ENCODE measurements around the gene DKK3.

DNA sequence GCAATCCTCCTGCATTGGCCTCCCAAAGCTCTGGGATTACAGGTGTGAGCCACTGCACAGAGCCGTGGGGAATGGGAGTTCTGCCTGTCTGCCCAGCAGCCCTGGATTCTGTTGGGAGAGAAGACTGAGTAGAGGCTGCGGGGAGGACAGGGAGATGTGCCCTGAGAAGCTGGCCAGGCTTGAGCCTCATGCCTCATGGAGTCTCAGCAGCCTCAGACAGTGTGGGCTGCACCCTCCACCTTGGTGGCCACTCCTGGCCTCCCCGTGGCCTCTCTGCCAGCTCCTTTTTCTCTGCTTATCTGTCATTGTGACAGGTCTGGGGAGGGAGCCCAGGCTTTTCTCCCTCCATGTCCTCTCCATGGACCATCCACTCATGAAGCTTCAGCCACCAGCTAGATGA, 43.2 kb downstream of the DKK3 start:
- no peak for TF ChIP-seq JUND (IDR thresholded peaks at IDR 0.05)
- TF ChIP-seq, protein P1, sequence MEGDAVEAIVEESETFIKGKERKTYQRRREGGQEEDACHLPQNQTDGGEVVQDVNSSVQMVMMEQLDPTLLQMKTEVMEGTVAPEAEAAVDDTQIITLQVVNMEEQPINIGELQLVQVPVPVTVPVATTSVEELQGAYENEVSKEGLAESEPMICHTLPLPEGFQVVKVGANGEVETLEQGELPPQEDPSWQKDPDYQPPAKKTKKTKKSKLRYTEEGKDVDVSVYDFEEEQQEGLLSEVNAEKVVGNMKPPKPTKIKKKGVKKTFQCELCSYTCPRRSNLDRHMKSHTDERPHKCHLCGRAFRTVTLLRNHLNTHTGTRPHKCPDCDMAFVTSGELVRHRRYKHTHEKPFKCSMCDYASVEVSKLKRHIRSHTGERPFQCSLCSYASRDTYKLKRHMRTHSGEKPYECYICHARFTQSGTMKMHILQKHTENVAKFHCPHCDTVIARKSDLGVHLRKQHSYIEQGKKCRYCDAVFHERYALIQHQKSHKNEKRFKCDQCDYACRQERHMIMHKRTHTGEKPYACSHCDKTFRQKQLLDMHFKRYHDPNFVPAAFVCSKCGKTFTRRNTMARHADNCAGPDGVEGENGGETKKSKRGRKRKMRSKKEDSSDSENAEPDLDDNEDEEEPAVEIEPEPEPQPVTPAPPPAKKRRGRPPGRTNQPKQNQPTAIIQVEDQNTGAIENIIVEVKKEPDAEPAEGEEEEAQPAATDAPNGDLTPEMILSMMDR (IDR thresholded peaks at IDR 0.05; ENCODE audit: low read depth, low read length, missing input control) = no peak
- TF ChIP-seq GABPA (IDR thresholded peaks at IDR 0.05 in 1 of 2, conservative IDR thresholded peaks at IDR 0.05 in 1 of 2) = no peak
- no peak for TF ChIP-seq YY1 (IDR thresholded peaks at IDR 0.05)
- TF ChIP-seq, protein P2, sequence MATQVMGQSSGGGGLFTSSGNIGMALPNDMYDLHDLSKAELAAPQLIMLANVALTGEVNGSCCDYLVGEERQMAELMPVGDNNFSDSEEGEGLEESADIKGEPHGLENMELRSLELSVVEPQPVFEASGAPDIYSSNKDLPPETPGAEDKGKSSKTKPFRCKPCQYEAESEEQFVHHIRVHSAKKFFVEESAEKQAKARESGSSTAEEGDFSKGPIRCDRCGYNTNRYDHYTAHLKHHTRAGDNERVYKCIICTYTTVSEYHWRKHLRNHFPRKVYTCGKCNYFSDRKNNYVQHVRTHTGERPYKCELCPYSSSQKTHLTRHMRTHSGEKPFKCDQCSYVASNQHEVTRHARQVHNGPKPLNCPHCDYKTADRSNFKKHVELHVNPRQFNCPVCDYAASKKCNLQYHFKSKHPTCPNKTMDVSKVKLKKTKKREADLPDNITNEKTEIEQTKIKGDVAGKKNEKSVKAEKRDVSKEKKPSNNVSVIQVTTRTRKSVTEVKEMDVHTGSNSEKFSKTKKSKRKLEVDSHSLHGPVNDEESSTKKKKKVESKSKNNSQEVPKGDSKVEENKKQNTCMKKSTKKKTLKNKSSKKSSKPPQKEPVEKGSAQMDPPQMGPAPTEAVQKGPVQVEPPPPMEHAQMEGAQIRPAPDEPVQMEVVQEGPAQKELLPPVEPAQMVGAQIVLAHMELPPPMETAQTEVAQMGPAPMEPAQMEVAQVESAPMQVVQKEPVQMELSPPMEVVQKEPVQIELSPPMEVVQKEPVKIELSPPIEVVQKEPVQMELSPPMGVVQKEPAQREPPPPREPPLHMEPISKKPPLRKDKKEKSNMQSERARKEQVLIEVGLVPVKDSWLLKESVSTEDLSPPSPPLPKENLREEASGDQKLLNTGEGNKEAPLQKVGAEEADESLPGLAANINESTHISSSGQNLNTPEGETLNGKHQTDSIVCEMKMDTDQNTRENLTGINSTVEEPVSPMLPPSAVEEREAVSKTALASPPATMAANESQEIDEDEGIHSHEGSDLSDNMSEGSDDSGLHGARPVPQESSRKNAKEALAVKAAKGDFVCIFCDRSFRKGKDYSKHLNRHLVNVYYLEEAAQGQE (IDR thresholded peaks at IDR 0.05) = no peak
- TF ChIP-seq TAF1 (conservative IDR thresholded peaks at IDR 0.05) = no peak
- TF ChIP-seq, protein P3, sequence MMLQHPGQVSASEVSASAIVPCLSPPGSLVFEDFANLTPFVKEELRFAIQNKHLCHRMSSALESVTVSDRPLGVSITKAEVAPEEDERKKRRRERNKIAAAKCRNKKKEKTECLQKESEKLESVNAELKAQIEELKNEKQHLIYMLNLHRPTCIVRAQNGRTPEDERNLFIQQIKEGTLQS (IDR thresholded peaks at IDR 0.05) = no peak
- no peak for TF ChIP-seq RAD21 (IDR thresholded peaks at IDR 0.05)
- TF ChIP-seq, protein P4, sequence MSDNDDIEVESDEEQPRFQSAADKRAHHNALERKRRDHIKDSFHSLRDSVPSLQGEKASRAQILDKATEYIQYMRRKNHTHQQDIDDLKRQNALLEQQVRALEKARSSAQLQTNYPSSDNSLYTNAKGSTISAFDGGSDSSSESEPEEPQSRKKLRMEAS (IDR thresholded peaks at IDR 0.05) = no peak
- TF ChIP-seq RXRA (IDR thresholded peaks at IDR 0.05) = no peak
- no peak for TF ChIP-seq EGR1 (IDR thresholded peaks at IDR 0.05; ENCODE audit: low read depth in 2 of 2)
- no peak for TF ChIP-seq NR2F2 (IDR thresholded peaks at IDR 0.05)
